Activated CD4-positive, alpha-beta memory T cell treated with anti-CD3 and anti-CD28 coated beads for 36 hours (primary cell): ENCODE data around the gene PCSK7. TPM values are rescaled to one million over a fixed set of nuclear protein-coding genes. Genes with fewer than 3 reads are reported as not detected.

Source experiments
- CTCF ChIA-PET: fragments of 350-600 bp; sonication (Branson Sonifier 250); formaldehyde crosslinking; loops from one replicate; lab custom pipeline; 2021; ENCODE audit warnings: antibody characterized with exemption, inconsistent platforms; lab: Charles Lee
- POLR2A ChIA-PET: fragments of 350-600 bp; sonication (Branson Sonifier 250); formaldehyde crosslinking; loops from one replicate; lab custom pipeline; 2021; ENCODE audit warnings: antibody characterized with exemption; lab: Charles Lee
- DNase-seq: peaks from one replicate; pipeline ENCODE4 v3.0.0-alpha.2; 2020
- H3K27ac Mint-ChIP-seq: one replicate; pipeline ENCODE4 v1.8.0; 2021; ENCODE audit warnings: mixed read lengths
- H3K27me3 Mint-ChIP-seq: one replicate; pipeline ENCODE4 v1.8.0; 2021; ENCODE audit warnings: mixed read lengths
- H3K36me3 Mint-ChIP-seq: one replicate; pipeline ENCODE4 v1.8.0; 2021; ENCODE audit warnings: mixed read lengths
- H3K4me1 Mint-ChIP-seq: one replicate; pipeline ENCODE4 v1.8.0; 2021; ENCODE audit warnings: low read depth, mixed read lengths
- H3K4me3 Mint-ChIP-seq: one replicate; pipeline ENCODE4 v1.8.0; 2021; ENCODE audit warnings: mild to moderate bottlenecking, mixed read lengths
- H3K9me3 Mint-ChIP-seq: one replicate; pipeline ENCODE4 v1.8.0; 2021; ENCODE audit warnings: mixed read lengths
- intact Hi-C: fragments of 100-400 bp; cut with micrococcal nuclease; formaldehyde crosslinking; loops from one replicate; pipeline ENCODE4 v1.15.1; 2023
- total RNA-seq, 2 experiments: library from RNA; stranded (reverse); gene quantifications; one replicate each; pipeline ENCODE4 v1.2.3, GENCODE V29; 2021

PCSK7 gene
- total RNA-seq, 2 experiments from 2014 or later, result 104 to 105 TPM

GRCh38 chr11:117230286-117230961, 1.4 kb downstream of the PCSK7 start:
- CTCF ChIA-PET, result interaction anchor here (0.7 to 2.8 kb wide), 9 partner anchors 8 to 440 kb away, joined by 3 to 21 read pairs (median 6); partner anchors contain the start of genes APOA5, CEP164 and SIDT2
- H3K36me3 Mint-ChIP-seq, result peaks cover 46% of the 10 kb centered on the region
- DNase-seq, result peak; percentile 77
- H3K4me3 Mint-ChIP-seq, result peak overlapping the region; percentile 99
- H3K27ac Mint-ChIP-seq, result peak overlapping the region; percentile 98
- H3K27me3 Mint-ChIP-seq, result no peaks in the 10 kb centered on the region
- H3K9me3 Mint-ChIP-seq, result no peaks in the 10 kb centered on the region
- POLR2A ChIA-PET, result interaction anchor here (0.6 to 3.3 kb wide), 9 partner anchors 51 to 454 kb away, joined by 3 to 22 read pairs (median 5); partner anchors contain the start of genes CEP164, PAFAH1B2 and SIDT2
- peaks cover 43% of the 10 kb centered on the region for H3K4me1 Mint-ChIP-seq
- intact Hi-C loops, result loop anchor here (1.0 to 5.0 kb wide), 9 partner anchors 52 to 757 kb away; partner anchors contain the start of genes BUD13, IL10RA, SIDT2 and ZPR1

- Mint-ChIP-seq H3K4me3 (peak overlapping the region; percentile 99), H3K9me3 (no peaks in the 10 kb centered on the region), H3K27me3 (no peaks in the 10 kb centered on the region), H3K36me3 (peaks cover 52% of the 10 kb centered on the region), H3K27ac (peak overlapping the region; percentile 98), H3K4me1 (peaks cover 43% of the 10 kb centered on the region)
- intact Hi-C loops, result loop anchor here (1.0 to 5.0 kb wide), 9 partner anchors 52 to 757 kb away; partner anchors contain the start of genes BUD13, IL10RA, SIDT2 and ZPR1
- POLR2A ChIA-PET, result interaction anchor here (0.6 to 3.3 kb wide), 9 partner anchors 51 to 453 kb away, joined by 3 to 22 read pairs (median 5); partner anchors contain the start of genes CEP164, PAFAH1B2 and SIDT2
- no peak for DNase-seq
- CTCF ChIA-PET, result interaction anchor here (1.0 to 2.8 kb wide), 5 partner anchors 8 to 439 kb away, joined by 3 to 21 read pairs (median 9); partner anchors contain the start of genes APOA5 and SIDT2
Observed at GRCh38 chr11:117229931-117230285, 2.0 kb downstream of the PCSK7 start.

GRCh38 chr11:117229411-117229810, 2.5 kb downstream of the PCSK7 start:
- Mint-ChIP-seq H3K4me3 (peak overlapping the region; percentile 99), H3K9me3 (no peaks in the 10 kb centered on the region), H3K27me3 (no peaks in the 10 kb centered on the region), H3K4me1 (peaks cover 42% of the 10 kb centered on the region), H3K36me3 (peaks cover 56% of the 10 kb centered on the region), H3K27ac (peak overlapping the region; percentile 98)
- ChIA-PET CTCF (interaction anchor here (1.2 to 5.6 kb wide), 5 partner anchors 9 to 439 kb away, joined by 3 to 61 read pairs (median 16); partner anchors contain the start of genes APOA5 and SIDT2), POLR2A (interaction anchor here (1.3 to 3.3 kb wide), 3 partner anchors 50 to 205 kb away, joined by 4 to 22 read pairs (median 17); partner anchors contain the start of genes CEP164 and SIDT2)
- no peak for DNase-seq
- intact Hi-C loops, result no loop called here

- H3K27ac Mint-ChIP-seq, result peak overlapping the region; percentile 65
- intact Hi-C loops, result no loop called here
Observed at GRCh38 chr11:117228091-117228490, 3.8 kb downstream of the PCSK7 start.

GRCh38 chr11:117226388-117227385, 5.2 kb downstream of the PCSK7 start:
- H3K27ac Mint-ChIP-seq, result peak overlapping the region; percentile 33
- DNase-seq, result peak; percentile 45
- intact Hi-C loops, result loop anchor here (1.0 kb wide), 2 partner anchors 45 to 346 kb away; no protein-coding TSS in a partner anchor
- H3K36me3 Mint-ChIP-seq, result peaks cover 72% of the 10 kb centered on the region
- ChIA-PET POLR2A (interaction anchor here (1.4 kb wide), 1 partner anchor 48 kb away, joined by 9 read pairs; the partner anchor contains the start of gene SIDT2), CTCF (interaction anchor here (0.6 to 5.6 kb wide), 34 partner anchors 8 to 494 kb away, joined by 3 to 61 read pairs (median 4); partner anchors contain the start of genes APOA5, CEP164, PAFAH1B2 and SIDT2)
- H3K27me3 Mint-ChIP-seq, result no peaks in the 10 kb centered on the region
- H3K4me1 Mint-ChIP-seq, result peaks cover 29% of the 10 kb centered on the region
- H3K9me3 Mint-ChIP-seq, result no peaks in the 10 kb centered on the region
- no peak overlapping the region for H3K4me3 Mint-ChIP-seq

More at GRCh38 chr11:117228091-117228490, 3.8 kb downstream of the PCSK7 start:
- ChIA-PET POLR2A (interaction anchor here (0.6 kb wide), 1 partner anchor 408 kb away, joined by 3 read pairs; no protein-coding TSS in a partner anchor), CTCF (interaction anchor here (1.2 to 5.6 kb wide), 4 partner anchors 15 to 100 kb away, joined by 3 to 61 read pairs (median 6); partner anchors contain the start of genes CEP164, PAFAH1B2 and SIDT2)
- Mint-ChIP-seq H3K36me3 (peaks cover 66% of the 10 kb centered on the region), H3K4me1 (peaks cover 29% of the 10 kb centered on the region), H3K27me3 (no peaks in the 10 kb centered on the region), H3K4me3 (no peak overlapping the region), H3K9me3 (no peaks in the 10 kb centered on the region)
- no peak for DNase-seq

- intact Hi-C loops, result loop anchor here (1.0 kb wide), 2 partner anchors 44 to 345 kb away; no protein-coding TSS in a partner anchor
- CTCF ChIA-PET, result interaction anchor here (0.9 to 5.6 kb wide), 18 partner anchors 9 to 493 kb away, joined by 3 to 61 read pairs (median 4); partner anchors contain the start of genes SIDT2 and ZPR1
- Mint-ChIP-seq H3K27ac (no peak overlapping the region), H3K9me3 (no peaks in the 10 kb centered on the region), H3K4me3 (no peak overlapping the region), H3K36me3 (peaks cover 68% of the 10 kb centered on the region), H3K27me3 (no peaks in the 10 kb centered on the region), H3K4me1 (peaks cover 29% of the 10 kb centered on the region)
- DNase-seq, result no peak
- POLR2A ChIA-PET, result no interaction called here
Observed at GRCh38 chr11:117225553-117226170, 6.2 kb downstream of the PCSK7 start.

GRCh38 chr11:117223741-117224689, 7.9 kb downstream of the PCSK7 start:
- intact Hi-C loops, result no loop called here
- Mint-ChIP-seq H3K9me3 (no peaks in the 10 kb centered on the region), H3K4me1 (peaks cover 15% of the 10 kb centered on the region), H3K36me3 (peaks cover 65% of the 10 kb centered on the region), H3K4me3 (no peak overlapping the region), H3K27ac (no peak overlapping the region), H3K27me3 (no peaks in the 10 kb centered on the region)
- no peak for DNase-seq
- CTCF ChIA-PET, result interaction anchor here (5.6 kb wide), 1 partner anchor 44 kb away, joined by 61 read pairs; the partner anchor contains the start of gene SIDT2
- POLR2A ChIA-PET, result no interaction called here

- CTCF ChIA-PET, result interaction anchor here (1.7 kb wide), 1 partner anchor 42 kb away, joined by 6 read pairs; no protein-coding TSS in a partner anchor
Observed at GRCh38 chr11:117222991-117223740, 8.7 kb downstream of the PCSK7 start.

GRCh38 chr11:117221775-117222517, 9.9 kb downstream of the PCSK7 start:
- no peaks in the 10 kb centered on the region for H3K27me3 Mint-ChIP-seq
- H3K27ac Mint-ChIP-seq, result peak overlapping the region; percentile 2
- peaks cover 66% of the 10 kb centered on the region for H3K36me3 Mint-ChIP-seq
- ChIA-PET CTCF (interaction anchor here (0.5 to 1.7 kb wide), 8 partner anchors 8 to 458 kb away, joined by 3 to 6 read pairs (median 3); partner anchors contain the start of genes APOA5, PCSK7 and RNF214), POLR2A (interaction anchor here (0.6 kb wide), 1 partner anchor 452 kb away, joined by 3 read pairs; no protein-coding TSS in a partner anchor)
- peaks cover 10% of the 10 kb centered on the region for H3K4me1 Mint-ChIP-seq
- no peaks in the 10 kb centered on the region for H3K9me3 Mint-ChIP-seq
- intact Hi-C loops, result no loop called here
- no peak for DNase-seq
- H3K4me3 Mint-ChIP-seq, result no peak overlapping the region

More at GRCh38 chr11:117222991-117223740, 8.7 kb downstream of the PCSK7 start:
- peaks cover 66% of the 10 kb centered on the region for H3K36me3 Mint-ChIP-seq
- POLR2A ChIA-PET, result no interaction called here
- no peak for DNase-seq
- H3K27me3 Mint-ChIP-seq, result no peaks in the 10 kb centered on the region
- H3K4me1 Mint-ChIP-seq, result peaks cover 9% of the 10 kb centered on the region
- H3K27ac Mint-ChIP-seq, result no peak overlapping the region
- H3K4me3 Mint-ChIP-seq, result no peak overlapping the region
- H3K9me3 Mint-ChIP-seq, result no peaks in the 10 kb centered on the region
- intact Hi-C loops, result no loop called here
